ENCODE measurements around the gene ASTN1.
"Not testable (repeated sequence)": the region's sequence is repeated elsewhere in the genome, so short reads cannot be mapped to it uniquely, and the experiment has no call there.

ASTN1 gene

DNA sequence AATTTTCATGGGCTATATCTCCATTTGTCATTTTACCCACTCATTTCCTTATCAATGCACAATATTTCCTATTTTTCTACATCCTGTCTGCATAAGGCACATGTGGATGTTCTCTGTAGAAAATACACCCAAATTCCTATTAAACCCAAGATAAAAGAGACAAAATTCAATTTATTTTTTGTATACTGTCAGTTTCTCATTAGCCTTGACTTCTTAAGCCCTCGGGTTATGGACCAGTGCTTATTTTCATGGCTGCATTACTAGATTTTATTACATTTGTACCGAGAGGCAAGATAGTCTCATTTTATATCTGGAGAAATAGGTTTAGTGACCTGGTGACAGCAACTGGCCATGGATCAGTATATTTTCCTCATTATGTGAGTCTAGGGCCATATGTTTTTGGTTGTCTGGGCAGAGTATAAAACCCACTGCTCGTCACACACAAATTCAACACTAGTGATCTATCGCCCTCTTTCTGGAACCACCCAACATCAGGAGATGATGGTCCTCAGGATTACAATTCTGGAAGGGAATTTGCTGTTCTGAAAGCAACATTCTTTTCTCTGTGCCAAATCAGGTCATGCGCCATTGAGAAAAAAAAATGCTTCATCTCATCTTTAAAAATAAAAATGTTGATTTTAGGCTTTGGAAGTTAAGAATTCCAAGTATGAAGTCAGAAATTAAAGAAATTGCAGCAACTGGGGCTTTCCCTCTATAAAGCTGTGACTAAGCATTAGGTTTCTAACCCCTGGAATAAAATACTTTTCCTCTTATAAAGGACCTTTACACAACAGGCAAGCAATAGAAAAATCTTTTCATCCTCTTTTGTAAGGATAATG lies 81.4 kb downstream of the ASTN1 start:
- Histone ChIP-seq H3K36me3 (ENCODE audit: control insufficient read depth, insufficient read depth, low read length) (no peaks in the 10 kb centered on the region), H3K27ac (ENCODE audit: low read depth, low read length) (no peak overlapping the region), H3K9ac (ENCODE audit: low read length) (no peak overlapping the region), H3K27me3 (ENCODE audit: control insufficient read depth, insufficient read depth, low read length) (no peaks in the 10 kb centered on the region), H3K4me1 (ENCODE audit: control insufficient read depth, insufficient read depth, low read length) (no peaks in the 10 kb centered on the region), H3K4me3 (ENCODE audit: low read length) (no peak overlapping the region)

DNA sequence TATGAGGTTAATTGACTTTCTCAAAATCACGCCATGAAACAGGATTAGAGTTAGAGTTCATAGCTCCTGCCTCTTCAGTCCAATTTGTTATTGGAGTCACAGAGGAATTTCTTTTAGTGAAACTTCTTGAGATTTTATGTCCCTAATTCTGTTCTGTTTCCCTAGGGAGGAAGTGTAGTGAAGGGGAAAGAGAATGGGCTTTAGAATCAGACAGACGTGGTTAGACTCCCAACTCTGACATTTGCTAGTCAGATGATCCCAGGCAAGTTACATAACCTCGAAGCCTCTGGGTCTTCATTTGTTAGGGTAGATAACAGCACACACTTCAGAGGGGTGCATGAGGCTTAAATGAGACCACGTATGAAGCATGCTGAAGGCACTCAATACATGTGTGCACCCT lies 83.9 kb downstream of the ASTN1 start:
- no peaks in the 10 kb centered on the region for H3K36me3 ChIP-seq (ENCODE audit: control insufficient read depth, insufficient read depth, low read length)
- H3K9ac ChIP-seq (ENCODE audit: low read length) = no peak overlapping the region
- no peak overlapping the region for H3K4me3 ChIP-seq (ENCODE audit: low read length)
- H3K27me3 ChIP-seq (ENCODE audit: control insufficient read depth, insufficient read depth, low read length) = peaks cover 2% of the 10 kb centered on the region
- no peak overlapping the region for H3K27ac ChIP-seq (ENCODE audit: low read depth, low read length)
- H3K4me1 ChIP-seq (ENCODE audit: control insufficient read depth, insufficient read depth, low read length) = no peaks in the 10 kb centered on the region

DNA sequence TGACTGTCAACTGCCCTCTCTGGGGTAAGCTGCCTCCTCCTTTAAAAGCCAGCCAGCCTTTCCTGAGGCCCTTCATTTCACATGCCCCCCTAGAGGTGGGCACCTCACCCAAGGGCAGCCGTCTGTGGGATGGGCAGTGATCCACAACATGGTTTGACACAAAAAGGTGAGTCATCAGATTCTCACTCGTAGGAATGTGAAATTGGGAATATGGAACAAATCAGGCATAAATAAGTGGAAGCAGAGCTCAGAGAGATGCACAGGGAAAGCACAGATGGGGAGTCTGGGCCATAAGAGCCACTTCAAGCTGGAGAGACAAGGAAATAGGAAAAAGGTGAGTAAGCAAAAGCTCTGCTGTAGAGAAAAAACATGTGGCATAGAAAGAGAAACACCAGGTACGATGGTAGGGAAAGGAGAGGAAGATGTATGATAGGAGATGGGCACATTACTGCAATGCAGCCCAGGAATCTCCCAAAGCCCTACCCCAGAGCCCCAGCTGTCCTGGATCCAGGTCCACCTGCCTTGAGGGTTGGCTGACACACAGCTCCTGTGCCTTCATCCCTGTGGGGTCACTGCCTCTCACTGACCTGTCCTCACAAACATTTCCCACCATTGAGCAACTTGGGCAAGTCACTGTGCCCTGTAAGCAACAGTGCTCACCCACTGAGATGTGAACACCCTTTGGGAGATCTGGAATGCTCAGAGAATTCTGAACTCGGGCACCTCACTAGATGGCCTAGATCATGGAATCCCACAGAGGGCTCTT lies 86.6 kb downstream of the ASTN1 start:
- Histone ChIP-seq H3K27me3 (ENCODE audit: control insufficient read depth, insufficient read depth, low read length) (peaks cover 2% of the 10 kb centered on the region), H3K4me3 (ENCODE audit: low read length) (no peak overlapping the region), H3K27ac (ENCODE audit: low read depth, low read length) (no peak overlapping the region), H3K36me3 (ENCODE audit: control insufficient read depth, insufficient read depth, low read length) (no peaks in the 10 kb centered on the region), H3K4me1 (ENCODE audit: control insufficient read depth, insufficient read depth, low read length) (no peaks in the 10 kb centered on the region), H3K9ac (ENCODE audit: low read length) (no peak overlapping the region)

DNA sequence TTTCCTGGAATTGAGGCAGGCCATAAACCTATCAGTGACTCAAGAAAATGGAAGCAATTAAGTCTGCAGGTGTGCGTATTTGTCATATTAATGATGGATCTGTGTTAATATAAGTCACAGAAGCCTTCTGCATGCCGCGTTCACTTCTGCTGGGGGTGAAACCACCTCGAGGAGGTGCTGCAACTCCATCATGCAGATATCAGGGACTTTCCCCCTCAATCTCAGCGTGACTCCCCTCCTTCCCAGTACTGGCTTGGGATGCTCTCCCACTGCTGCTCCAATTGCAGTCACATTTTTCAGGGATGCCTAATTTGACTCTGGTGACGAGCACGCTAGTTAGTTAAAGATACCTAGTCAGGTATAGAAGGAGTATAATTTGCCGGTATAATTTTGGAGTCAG lies 87.5 kb downstream of the ASTN1 start:
- peaks cover 2% of the 10 kb centered on the region for H3K27me3 ChIP-seq (ENCODE audit: control insufficient read depth, insufficient read depth, low read length)
- H3K36me3 ChIP-seq (ENCODE audit: control insufficient read depth, insufficient read depth, low read length) = no peaks in the 10 kb centered on the region
- H3K9ac ChIP-seq (ENCODE audit: low read length) = no peak overlapping the region
- H3K4me1 ChIP-seq (ENCODE audit: control insufficient read depth, insufficient read depth, low read length) = no peaks in the 10 kb centered on the region
- no peak overlapping the region for H3K27ac ChIP-seq (ENCODE audit: low read depth, low read length)
- no peak overlapping the region for H3K4me3 ChIP-seq (ENCODE audit: low read length)

DNA sequence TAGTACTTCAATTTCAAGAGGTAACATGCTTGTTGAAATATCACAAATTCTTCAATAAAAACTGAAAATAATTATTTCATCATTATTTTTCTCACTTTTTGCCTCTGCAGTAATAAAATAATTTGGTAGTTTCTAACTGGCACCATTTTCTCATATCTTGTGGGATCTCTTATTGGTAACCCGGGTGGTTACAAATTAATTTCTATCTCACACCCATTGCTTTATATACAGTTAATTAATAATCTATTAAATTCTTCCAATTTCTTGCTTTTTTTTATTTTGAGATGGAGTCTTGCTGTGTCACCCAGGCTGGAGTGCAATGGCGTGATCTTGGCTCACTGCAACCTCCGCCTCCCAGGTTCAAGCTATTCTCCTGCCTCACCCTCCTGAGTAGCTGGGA lies 89.7 kb downstream of the ASTN1 start:
- H3K36me3 ChIP-seq (ENCODE audit: control insufficient read depth, insufficient read depth, low read length); H3K27ac ChIP-seq (ENCODE audit: low read depth, low read length); H3K27me3 ChIP-seq (ENCODE audit: control insufficient read depth, insufficient read depth, low read length); H3K9ac ChIP-seq (ENCODE audit: low read length); H3K4me3 ChIP-seq (ENCODE audit: low read length); H3K4me1 ChIP-seq (ENCODE audit: control insufficient read depth, insufficient read depth, low read length): not testable (repeated sequence)

DNA sequence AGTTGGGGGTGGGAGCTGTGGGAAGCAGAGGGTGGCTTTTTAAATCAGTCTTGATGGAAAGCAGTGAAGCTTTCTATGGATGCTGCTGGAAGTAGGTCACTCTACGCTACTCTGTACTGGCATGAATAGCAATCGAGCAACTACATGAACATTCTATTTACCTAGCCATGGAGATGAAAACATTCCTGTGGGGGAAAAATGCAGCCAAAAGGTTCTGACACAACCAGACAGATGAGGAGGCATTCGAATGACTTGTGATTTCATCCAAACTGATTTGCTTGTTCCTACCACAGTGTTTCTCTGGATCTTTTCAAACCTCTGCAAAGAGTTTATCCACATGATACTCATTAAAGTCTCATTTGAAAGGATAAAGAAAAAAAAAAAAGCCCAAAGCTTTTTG lies 95.0 kb downstream of the ASTN1 start:
- Histone ChIP-seq H3K27ac (ENCODE audit: low read depth, low read length) (no peak overlapping the region), H3K4me1 (ENCODE audit: control insufficient read depth, insufficient read depth, low read length) (no peaks in the 10 kb centered on the region), H3K36me3 (ENCODE audit: control insufficient read depth, insufficient read depth, low read length) (no peaks in the 10 kb centered on the region), H3K9ac (ENCODE audit: low read length) (no peak overlapping the region), H3K4me3 (ENCODE audit: low read length) (no peak overlapping the region), H3K27me3 (ENCODE audit: control insufficient read depth, insufficient read depth, low read length) (no peaks in the 10 kb centered on the region)

DNA sequence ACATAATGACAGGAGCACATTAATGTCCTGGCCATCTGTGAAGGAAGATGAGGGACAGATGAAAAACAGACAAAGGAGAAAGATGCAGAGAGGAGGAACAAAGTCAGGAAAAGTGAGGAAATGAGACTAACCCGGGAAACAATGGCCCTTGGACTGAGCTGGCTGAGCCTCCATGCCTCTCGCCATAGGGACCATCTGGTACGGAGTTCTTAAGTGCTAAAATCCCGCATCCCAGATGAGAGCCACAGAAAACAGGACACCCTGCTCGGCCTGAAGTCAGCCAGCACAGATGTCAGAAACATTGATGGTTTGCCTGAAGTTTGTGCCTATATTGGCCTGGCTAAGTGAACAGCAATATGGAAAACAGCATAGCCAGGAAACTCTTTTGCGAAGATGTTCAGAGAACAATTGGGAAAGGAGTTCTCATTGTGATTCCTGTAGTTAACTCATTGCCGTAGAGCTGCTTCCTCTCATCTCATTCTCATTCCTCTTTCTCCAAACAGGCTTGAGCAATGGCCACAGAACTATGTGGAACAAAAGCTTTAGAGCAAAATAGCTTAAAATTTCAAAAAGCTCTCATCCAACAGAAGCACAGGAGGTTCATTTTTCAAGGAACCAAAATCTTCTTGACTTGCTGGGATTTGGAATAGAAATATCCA lies 96.6 kb downstream of the ASTN1 start:
- Histone ChIP-seq H3K4me1 (ENCODE audit: control insufficient read depth, insufficient read depth, low read length) (no peaks in the 10 kb centered on the region), H3K4me3 (ENCODE audit: low read length) (no peak overlapping the region), H3K36me3 (ENCODE audit: control insufficient read depth, insufficient read depth, low read length) (no peaks in the 10 kb centered on the region), H3K27ac (ENCODE audit: low read depth, low read length) (no peak overlapping the region), H3K9ac (ENCODE audit: low read length) (no peak overlapping the region), H3K27me3 (ENCODE audit: control insufficient read depth, insufficient read depth, low read length) (no peaks in the 10 kb centered on the region)

DNA sequence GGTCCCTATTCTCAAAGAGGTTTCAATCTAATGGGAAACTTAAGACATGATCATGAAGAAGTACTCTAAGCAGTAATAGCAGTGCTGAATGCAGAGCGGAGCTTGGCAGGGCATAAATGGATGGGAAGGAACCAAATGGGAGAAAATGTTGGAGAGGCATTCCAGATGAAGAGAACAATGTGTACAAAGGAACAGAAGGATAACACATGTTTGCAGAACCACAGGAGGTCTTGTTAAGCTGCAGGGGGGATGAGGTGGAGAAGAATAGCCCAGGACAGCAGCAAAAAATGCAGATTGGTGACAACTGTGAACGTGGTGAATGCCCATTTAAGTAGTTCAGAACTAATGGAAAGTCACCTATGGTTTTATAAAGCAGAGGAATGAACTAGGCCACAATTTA lies 99.1 kb downstream of the ASTN1 start:
- Histone ChIP-seq H3K36me3 (ENCODE audit: control insufficient read depth, insufficient read depth, low read length) (no peaks in the 10 kb centered on the region), H3K27ac (ENCODE audit: low read depth, low read length) (no peak overlapping the region), H3K4me1 (ENCODE audit: control insufficient read depth, insufficient read depth, low read length) (no peaks in the 10 kb centered on the region), H3K27me3 (ENCODE audit: control insufficient read depth, insufficient read depth, low read length) (no peaks in the 10 kb centered on the region), H3K4me3 (ENCODE audit: low read length) (no peak overlapping the region), H3K9ac (ENCODE audit: low read length) (no peak overlapping the region)

DNA sequence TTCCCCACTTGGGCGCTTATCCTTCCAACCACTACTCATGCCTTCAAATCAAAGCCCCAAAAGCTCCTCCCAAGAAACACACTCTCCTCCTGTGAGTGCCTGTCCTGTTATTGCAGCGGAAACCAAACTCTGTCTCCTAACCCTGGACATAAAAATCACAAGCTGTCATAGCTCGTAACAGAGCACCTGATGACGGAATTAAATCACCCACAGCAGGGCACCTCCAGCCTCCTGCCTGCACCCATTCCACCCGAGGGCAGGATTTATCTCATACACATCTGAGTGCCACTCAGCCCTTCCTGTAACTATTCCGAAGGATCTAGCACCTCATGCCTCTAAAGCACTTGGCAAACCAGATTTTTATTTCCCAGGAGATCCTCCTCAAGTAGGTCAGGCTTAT lies 100.9 kb downstream of the ASTN1 start:
- H3K4me3 ChIP-seq (ENCODE audit: low read length) = no peak overlapping the region
- no peaks in the 10 kb centered on the region for H3K27me3 ChIP-seq (ENCODE audit: control insufficient read depth, insufficient read depth, low read length)
- no peak overlapping the region for H3K9ac ChIP-seq (ENCODE audit: low read length)
- H3K4me1 ChIP-seq (ENCODE audit: control insufficient read depth, insufficient read depth, low read length) = no peaks in the 10 kb centered on the region
- no peaks in the 10 kb centered on the region for H3K36me3 ChIP-seq (ENCODE audit: control insufficient read depth, insufficient read depth, low read length)
- no peak overlapping the region for H3K27ac ChIP-seq (ENCODE audit: low read depth, low read length)

DNA sequence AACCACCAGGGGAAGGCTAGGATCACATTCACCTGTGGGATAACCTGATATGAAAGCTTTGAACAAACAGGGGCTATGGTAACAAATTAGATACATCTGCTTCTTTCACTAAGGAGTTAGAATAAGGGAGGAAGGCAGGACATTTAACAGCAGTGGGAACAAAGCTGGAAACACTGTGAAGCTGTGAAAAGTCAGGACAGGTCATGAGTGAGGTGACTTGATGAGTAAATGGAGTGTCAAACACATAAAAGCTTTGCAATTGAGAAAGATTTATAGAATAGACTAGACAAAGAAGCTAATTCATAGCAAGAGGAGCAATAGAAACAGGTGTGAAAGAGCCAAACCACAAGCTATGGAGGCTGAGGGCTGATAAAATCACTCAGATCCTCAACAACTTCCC lies 110.0 kb downstream of the ASTN1 start:
- H3K4me3 ChIP-seq (ENCODE audit: low read length) = no peak overlapping the region
- no peaks in the 10 kb centered on the region for H3K36me3 ChIP-seq (ENCODE audit: control insufficient read depth, insufficient read depth, low read length)
- no peak overlapping the region for H3K9ac ChIP-seq (ENCODE audit: low read length)
- H3K27ac ChIP-seq (ENCODE audit: low read depth, low read length) = no peak overlapping the region
- H3K27me3 ChIP-seq (ENCODE audit: control insufficient read depth, insufficient read depth, low read length) = no peaks in the 10 kb centered on the region
- no peaks in the 10 kb centered on the region for H3K4me1 ChIP-seq (ENCODE audit: control insufficient read depth, insufficient read depth, low read length)

DNA sequence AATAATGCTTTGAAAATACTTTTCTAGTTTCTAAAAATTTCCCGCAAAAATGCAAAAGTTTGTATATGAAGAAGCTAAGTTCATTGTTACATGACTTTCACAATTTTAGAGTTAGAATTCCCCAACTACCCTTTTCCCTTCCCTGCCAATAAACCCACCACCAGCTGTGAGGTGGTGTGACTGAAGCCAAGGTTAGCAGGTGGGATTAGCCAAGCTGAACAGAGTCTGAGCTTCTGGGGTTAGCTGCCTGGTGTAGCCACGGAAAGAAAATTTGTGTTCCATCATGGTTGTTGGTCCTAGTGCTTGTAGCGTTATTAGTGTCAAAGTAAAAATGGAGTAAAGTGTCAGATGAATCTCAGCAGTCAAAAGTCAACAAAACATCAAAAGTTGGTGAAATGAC lies 110.9 kb downstream of the ASTN1 start:
- Histone ChIP-seq H3K36me3 (ENCODE audit: control insufficient read depth, insufficient read depth, low read length) (no peaks in the 10 kb centered on the region), H3K9ac (ENCODE audit: low read length) (no peak overlapping the region), H3K27me3 (ENCODE audit: control insufficient read depth, insufficient read depth, low read length) (no peaks in the 10 kb centered on the region), H3K4me3 (ENCODE audit: low read length) (no peak overlapping the region), H3K27ac (ENCODE audit: low read depth, low read length) (no peak overlapping the region), H3K4me1 (ENCODE audit: control insufficient read depth, insufficient read depth, low read length) (no peaks in the 10 kb centered on the region)

DNA sequence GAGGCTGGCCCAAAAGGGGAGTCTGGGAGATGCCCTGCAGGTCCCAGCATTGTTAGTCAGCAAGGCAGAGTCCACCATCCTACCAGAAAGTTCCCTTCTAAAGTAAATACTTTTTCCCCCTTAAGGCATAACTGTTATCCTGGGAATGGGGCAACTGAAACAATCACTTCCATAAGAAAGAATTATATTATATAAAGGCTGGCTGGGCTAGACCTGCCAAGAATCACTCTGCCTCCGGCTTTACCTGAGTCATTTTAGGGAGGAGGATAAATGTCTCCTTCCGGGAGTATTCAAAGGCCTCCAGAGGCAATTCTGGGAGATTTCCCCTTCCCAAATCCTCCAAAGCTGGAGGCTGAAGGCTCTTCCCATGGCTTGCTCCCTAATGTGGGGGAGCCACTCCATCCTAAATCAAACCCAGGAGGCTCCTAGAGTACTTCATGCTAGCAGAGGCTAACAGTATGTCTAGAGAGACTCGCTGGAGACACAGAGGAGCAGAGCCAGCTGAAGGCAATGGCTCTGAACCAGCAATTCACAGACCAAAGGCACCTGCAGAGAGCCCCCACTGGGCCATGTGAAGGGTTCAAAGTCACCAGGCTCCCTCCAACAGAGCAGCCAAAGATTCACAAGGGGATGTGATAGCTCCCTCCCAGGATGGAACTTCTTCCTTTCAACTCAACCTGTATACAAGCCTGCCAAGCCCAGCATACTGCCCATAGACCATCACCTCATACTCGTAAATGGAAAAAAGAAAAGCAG lies 116.0 kb downstream of the ASTN1 start:
- Histone ChIP-seq H3K4me3 (ENCODE audit: low read length) (no peak overlapping the region), H3K36me3 (ENCODE audit: control insufficient read depth, insufficient read depth, low read length) (no peaks in the 10 kb centered on the region)

More for the DNA sequence above, 116.0 kb downstream of the ASTN1 start:
- H3K27me3 ChIP-seq (ENCODE audit: control insufficient read depth, insufficient read depth, low read length) = no peaks in the 10 kb centered on the region
- no peaks in the 10 kb centered on the region for H3K4me1 ChIP-seq (ENCODE audit: control insufficient read depth, insufficient read depth, low read length)
- H3K9ac ChIP-seq (ENCODE audit: low read length) = no peak overlapping the region
- no peak overlapping the region for H3K27ac ChIP-seq (ENCODE audit: low read depth, low read length)
